ENCODE measurements around the gene TTC28.

TTC28 gene

DNA sequence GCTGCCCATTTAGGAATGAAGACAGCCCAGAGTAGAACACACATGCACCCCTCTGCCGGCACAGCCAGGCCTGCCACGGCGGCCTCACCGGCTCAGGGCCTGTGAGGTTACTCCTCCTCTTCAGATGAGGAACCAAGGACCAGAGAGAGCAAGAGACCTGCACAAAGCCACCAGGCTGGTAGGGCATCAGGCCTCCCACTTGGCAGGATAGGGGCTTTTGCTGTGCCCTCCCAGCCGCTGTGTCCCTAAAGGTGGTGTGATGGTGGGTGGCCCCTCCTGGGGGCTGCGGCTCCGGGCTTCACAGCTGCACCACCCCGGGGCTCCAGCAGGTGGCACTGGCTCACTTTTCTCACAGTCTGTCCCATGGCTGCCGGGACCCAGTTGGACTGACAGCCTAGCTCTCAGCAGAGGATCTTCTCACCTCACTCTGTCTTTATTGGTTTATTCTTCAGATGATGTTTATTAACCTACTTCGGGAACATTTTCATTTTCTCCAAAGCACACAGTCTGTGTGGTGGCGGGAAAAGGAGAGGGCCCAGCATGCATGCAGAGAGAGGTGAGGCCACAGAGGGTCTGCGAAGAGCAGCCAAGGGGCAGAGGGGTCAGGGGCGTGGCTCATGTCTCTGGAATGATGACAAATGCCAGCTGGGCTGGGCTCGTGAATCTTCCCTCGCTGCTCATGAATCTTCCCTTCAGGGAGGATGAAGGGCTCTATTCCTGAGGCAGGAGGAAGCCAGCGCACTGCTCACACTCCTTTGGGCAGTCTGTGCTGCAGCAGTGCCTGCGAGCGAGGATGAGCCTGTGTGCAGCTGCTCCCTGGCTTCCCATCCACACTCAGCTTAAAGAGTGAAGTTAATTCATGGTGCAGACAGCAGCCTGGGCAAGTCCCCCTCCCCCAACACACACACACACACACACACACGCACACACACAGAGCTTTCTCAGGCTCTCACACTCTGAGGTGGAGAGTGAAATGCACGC is 659.5 kb downstream of the TTC28 start:
- DNase-seq (ENCODE audit: low read depth): peak; percentile 28

DNA sequence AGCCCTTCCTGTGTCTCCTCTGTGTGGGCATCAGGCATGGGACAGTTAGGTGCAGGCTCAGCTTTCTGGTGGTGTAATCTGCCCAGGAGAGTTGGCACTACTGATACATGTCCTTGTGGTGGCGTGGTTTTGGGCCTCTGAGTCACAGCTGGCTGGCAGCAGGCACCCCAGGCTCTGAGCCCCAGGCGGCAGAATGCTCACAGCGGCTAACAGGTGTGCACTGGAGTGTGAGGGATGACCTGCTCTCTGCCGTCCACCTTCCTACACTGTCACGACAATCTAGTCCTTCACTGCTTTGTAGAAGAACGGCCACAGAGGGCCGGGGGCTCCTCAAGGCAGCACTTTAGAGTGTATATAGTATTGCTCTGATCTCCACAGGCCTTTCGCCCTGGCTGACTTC is 660.3 kb downstream of the TTC28 start:
- DNase-seq (ENCODE audit: low read depth): no peak

DNA sequence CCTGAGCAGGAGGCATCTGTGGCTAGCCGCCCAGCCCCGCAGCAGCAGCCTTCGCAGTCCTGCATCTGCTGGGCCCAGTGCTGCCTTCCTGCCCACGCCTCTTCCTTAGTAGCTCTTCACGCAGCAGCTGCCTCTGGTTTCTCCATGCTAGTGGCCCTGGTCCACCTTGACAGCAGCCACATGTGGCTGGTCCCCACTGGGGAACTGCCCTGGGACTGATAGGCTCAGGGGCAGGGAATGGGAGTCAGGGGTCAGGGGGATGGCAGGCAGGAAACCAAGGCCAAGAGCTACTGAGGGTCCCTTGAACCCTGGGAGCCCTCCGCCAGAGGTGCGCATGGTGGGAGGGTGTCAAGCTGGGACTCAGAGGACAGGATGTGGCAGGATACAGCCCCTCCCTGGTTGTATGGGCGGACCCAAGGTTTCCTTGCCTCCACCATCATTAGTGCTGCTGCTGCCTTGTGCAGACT is 661.1 kb downstream of the TTC28 start:
- no peak for DNase-seq (ENCODE audit: low read depth)

DNA sequence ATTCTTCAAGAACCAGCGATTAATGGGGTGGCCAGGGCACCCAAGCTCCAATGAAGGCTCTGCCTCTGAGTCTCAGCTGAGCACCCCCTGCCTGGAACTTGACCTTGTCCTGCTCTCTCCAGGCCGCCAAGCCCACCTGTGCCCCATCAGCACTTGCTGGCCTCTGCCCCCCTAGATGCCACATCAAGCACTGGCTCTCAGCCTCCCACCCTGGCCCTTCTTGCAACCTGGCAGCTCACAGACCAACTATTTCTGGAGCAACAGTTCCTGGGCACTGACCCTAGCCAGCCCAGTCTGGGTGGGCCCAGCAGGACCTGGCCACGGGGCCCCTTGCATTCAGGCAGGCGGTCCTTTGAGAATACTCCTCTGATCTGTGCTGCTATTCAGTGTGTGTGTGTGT is 661.8 kb downstream of the TTC28 start:
- DNase-seq (ENCODE audit: low read depth): no peak

DNA sequence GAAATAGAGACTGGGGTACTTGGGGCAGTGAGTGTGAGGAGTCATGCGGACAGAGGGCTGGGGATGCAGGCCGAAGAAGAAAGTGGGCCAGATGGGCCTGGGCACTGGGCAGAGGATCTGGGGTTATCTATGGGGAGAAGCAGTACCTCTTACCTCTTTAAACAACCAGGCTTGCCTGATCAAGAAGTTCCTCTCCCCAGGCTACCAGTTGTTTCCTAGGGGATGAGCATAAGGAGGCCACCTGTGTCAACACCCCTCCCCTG is 662.2 kb downstream of the TTC28 start:
- no peak for DNase-seq (ENCODE audit: low read depth)

DNA sequence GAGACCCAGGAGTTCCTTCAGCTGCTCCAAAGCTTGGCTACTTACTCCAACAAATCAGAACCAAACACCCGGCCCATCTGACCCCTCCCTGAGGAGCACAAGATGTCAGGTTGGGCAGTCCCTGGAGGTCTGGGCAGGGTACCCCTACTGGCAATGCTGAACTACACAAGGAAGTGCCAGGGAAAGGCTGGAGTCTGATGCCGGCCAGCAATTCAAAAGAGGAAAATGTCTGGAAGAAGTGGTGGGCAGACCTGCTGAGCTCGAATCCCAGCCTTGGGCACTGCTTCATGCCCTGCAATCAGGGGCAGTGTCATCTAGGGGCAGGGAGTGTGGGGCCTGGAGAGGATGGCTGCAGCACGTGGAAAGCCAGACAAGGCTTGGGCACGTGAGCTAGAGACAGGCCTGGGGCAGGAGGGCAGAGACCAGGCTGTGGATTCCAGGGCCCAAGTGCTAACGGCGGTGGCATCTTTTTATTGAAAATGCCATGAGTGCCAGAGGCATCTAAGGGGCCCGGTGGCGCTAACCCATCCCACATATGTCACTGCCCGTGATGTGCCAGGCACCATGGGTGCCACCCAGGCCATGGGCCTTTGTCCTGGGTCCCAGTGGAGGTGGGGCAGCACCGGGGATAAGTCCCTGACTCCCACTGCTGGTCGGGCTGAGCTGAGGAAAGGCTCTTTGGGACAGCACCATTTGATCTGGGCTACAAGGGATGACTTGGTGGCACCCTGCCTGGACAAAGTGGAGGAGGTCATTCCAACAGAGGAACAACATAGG is 662.7 kb downstream of the TTC28 start:
- no peak for DNase-seq (ENCODE audit: low read depth)

DNA sequence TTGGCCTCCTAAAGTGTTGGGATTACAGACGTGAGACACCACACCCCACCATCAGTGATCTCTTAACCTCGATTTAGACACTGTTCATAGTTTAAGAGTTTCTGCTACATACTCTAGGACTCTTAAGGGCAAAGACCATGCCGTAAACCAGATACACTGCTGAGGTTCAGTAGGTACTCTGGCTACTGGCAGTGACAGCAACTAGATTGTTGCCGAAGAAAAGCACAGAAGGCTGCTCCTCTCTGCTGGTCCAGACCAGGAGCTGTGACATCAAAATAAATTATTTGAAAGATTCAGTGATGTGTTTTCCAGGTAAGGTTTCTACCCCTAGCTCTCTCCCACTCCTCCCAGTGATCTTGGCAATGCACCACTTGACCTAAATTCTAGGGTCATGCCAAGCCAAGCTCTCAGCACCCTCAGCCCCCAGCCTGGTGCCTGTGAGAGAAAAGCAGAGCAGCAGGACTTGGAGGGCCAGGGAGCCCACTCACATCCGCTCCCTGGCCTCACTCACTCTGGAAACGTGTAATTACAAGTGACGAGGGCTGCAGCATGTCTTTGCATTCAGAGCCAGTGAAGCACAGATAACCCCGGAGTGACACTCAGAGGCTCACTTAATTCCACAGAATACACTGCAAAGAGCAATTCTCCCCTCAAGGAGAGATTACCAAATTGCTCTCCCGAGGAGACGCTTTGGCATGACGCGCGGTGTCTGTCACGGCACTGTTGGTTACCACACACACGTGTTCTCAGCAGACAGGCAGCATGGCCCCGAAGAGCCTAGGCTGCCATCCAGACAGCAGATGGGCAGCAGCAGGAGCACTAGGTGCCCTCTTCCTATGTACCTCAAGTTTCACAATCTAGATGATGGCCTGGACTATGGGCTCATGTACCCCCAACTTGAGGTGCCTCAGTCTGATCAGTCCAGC is 663.7 kb downstream of the TTC28 start:
- DNase-seq (ENCODE audit: low read depth): no peak

DNA sequence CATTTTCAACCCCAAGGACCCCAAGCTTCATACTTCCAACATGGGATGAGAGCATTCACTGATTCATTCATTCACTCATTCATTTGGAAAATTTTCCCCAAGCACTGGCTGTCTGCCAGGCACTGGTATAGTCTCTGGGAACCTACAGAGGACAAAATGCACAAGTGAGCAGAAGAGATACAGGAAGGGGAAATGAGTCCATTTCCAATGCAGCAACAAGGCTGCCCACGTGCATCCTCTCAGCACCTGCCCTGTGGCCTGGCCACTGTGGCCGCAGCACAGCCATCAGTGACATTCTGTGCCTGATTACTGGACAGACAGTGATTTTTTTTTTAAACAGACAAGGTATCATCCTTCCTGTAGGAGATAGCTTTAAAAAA is 664.6 kb downstream of the TTC28 start:
- DNase-seq (ENCODE audit: low read depth): no peak

DNA sequence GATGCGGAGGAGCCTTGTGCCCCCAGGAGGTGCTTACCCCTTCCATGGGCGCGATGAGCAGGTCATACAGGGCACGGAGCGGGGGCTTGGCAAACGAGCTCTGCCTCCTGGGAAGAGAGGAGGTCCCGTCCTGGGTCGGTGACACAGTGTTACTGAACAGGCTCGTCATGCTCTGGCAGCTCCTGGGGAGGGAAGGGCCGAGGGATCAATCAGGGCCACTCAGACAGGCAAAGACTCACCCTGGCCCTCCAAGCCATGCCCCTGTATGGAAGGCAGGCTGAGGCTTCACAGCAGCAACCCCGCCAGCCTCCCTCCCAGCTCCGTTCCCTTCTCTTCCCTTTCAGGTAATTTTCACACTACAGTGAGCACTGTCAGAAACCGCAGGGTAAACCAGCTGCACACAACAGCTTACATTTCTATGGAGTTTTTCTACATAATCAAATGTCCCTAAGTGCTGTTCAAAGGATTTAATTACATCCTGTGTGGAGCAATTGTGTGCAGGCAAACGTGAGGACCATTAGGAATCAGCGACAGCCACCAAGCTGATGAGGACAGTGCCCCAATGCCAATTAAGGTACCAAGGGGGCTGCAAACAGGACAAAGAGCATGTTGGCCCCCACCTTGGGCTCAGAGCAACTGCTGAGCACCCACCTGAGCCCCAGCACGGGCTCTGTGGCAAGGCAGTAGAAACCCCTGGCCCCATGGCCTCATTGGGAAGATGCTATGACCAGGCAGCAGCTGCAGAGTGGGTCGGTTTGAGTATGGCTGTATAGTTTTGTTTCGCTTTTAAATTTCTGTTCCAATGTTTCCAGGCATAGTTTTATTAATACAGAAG is 665.2 kb downstream of the TTC28 start:
- DNase-seq (ENCODE audit: low read depth): no peak

DNA sequence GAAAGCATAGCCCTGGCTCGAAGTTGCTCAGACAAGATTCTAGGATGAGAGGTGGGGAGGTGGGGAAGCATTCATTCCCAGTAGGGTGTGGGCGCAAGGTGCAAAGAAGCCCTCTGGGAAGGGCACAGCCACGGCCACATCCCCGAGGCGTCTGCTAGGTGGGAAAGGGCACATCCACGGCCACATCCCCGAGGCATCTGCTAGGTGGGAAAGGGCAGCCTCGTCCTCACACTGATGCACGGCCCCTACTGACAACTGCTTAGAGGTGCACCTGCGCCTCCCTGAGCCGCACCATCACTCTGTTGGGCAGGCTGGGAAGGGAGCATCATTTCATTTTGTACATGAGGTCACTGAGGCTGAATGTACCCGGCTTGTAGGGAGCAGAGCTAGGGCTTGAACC is 666.0 kb downstream of the TTC28 start:
- DNase-seq (ENCODE audit: low read depth): no peak

DNA sequence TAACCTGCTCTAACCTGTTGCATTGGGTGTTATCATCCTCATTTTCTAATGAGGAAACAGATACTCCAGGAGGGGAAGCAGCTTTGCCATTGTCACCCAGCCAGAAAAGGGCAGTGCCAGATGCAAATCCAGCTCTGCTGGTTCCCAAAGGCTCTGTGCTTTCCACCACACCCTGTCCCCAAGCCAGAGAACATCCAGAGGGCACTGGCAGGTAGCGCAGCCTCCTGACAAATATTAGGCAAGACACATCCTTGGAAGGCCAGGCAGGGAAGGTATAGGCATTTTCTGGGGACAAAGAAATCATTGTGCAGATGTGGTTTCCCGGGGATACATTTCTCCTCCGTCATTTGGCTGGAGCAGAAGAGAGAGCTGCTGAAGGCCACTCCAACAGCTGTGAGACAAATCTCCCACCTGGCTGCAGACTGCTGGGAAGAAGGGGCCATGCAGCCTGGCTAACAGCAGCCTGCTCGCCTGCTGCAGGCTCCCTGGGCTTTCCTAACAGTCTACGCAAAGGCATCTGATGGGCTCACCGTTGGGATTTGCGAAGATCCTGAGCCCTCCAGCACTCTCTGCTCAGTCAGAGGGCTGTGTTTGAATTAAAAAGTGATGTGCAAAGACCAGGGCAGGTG is 666.7 kb downstream of the TTC28 start:
- no peak for DNase-seq (ENCODE audit: low read depth)

DNA sequence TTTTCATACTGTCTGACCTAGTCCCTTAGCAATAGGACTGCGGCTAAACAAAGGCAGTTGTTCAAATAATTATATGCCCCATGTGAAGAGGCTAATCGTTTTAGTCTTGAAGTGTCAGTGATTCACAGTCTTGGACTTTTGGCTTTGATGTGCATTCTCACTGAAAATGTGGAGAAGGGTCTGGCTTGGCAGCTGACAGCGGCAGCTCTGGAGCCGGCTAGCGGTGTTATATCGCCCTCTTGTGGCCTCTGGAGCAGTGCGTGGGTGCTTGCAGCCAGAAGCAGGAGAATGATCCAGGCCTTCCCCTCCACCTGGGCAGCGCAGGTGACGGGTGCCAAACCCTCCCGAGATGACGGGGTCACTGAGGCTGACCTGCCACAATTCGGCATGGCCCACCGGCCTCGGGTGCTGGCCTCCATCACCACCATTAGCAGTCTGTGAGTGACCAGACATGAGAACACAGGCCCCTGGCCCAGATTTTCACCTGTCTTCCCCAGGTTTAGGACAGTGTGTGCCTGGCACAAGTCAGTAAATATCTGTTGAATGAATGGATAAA is 670.3 kb downstream of the TTC28 start:
- peak; percentile 47 for DNase-seq (ENCODE audit: low read depth)

DNA sequence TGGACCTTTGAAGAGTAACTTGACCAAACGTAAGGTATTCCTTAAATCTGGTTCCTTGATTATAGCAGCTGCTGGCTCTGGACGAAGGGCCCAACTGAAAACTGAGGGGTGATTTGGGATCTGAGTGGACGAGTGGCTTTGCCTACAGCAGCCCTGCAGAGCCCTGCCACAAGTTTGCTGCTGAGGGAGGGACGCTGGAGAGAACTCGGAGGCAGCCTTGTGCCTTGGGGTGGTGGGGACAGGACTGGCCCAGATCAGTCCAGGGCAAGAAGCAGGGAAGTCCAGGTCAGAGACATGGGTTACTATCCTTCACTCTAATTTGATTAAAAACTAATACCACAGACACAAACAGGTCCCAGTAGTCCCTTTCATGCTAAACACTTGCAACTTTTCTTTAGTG is 671.0 kb downstream of the TTC28 start:
- DNase-seq (ENCODE audit: low read depth): no peak

DNA sequence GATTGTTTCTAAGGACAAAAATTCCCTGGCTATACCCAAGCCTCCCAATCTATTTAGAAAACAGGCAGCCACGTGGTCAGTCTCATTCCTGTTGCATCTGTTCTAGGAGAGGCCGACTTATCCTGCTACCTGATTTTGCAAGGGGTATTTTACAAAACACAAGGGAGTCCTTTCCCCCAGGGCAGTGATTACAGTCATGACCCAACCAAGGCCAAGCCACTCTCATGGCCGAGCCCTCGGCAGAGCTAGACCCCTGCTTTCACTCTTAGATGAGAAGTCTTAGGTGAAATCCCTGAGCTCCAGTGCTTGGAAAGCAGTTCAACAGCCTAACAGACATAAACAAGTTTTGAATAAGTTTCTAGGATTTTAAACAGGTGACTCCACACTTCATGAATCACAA is 671.6 kb downstream of the TTC28 start:
- DNase-seq (ENCODE audit: low read depth): no peak

DNA sequence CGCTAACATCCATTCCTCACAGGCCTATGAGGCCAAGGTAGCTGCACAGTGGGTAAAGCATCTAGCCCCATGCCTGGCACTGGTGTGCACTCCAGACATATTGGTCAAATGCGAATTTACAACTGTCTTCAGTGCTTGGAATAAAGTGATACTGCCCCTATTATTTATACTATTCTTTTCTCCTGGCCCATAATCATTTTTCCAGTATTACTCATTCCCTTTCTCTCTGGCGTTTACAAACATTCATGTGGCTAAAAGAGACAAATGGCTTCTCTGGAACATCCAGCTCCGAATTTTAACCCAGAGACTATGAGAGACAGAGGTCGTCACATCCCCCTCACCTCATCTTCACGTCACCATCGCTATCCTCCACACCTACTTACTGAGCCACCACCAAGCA is 673.4 kb downstream of the TTC28 start:
- DNase-seq (ENCODE audit: low read depth): no peak

DNA sequence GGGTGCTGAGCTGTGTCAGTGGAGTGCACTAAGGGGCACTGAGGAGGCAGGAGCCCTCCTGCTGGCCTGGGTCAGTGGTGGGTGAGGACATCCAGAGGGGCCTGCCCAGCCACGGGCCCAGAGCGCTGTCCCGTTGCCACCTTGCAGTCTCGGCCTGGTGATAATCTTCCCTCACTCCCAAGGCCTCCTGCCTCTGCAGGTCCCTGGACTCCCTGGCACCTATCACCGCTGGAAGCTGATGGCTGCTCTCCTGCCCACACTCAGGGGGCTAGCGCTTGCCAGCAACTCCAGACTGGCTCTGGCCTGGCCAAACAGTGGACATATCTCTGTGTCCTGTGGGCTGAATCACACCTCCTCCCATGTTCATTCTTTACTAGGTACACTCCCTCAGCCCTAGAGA is 674.1 kb downstream of the TTC28 start:
- DNase-seq (ENCODE audit: low read depth): no peak

DNA sequence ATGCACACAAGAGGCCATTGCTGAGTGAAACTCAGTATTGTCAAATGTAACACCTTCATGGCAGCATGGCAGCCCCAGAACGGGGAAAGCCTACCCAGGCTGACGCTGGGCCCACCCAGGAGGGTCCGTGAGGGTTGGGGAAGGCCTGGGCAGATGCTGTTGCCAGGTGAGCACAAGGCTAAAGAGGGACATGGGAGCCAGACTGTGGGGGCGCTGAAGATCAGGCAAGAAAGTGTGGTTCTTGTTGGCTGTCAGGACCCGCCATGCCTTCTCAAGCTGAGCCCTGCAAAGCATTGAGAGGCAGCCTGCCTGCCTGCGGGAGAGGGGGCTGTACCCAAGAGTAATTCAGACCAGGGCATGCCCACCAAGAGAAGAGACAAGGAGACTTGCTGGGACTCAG is 675.6 kb downstream of the TTC28 start:
- DNase-seq (ENCODE audit: low read depth): no peak

DNA sequence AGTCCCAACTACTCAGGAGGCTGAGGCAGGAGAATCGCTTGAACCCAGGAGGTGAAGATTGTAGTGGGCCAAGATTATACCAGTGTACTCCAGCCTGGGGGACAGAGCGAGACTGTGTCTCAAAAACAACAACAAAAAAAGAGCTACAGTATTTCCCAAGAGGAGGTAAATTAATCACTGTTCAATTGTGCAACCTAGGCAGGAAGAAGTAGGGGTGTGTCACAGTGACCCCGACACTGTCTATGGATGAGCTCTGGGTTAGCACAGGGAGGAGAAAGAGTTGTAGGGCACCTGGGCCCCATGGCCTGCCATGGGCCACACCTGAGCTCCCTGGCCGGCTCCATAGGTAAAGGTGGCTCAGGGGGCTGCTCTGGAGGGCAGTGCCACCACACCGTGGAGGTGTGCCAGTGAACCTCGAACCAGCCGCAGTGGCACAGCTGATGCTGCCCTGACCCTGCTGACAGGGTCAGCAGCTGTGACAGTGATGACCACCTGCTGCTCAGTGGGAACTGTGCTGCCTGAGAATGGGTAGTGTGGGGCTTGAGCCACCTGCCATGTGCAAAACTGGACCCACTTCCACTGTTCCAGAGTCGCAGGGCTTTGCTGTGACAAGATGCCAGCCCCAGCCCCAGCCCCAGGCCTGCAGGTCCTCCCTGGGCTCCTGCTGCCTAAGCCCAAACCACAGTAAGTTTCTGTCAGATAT is 676.6 kb downstream of the TTC28 start:
- no peak for DNase-seq (ENCODE audit: low read depth)

DNA sequence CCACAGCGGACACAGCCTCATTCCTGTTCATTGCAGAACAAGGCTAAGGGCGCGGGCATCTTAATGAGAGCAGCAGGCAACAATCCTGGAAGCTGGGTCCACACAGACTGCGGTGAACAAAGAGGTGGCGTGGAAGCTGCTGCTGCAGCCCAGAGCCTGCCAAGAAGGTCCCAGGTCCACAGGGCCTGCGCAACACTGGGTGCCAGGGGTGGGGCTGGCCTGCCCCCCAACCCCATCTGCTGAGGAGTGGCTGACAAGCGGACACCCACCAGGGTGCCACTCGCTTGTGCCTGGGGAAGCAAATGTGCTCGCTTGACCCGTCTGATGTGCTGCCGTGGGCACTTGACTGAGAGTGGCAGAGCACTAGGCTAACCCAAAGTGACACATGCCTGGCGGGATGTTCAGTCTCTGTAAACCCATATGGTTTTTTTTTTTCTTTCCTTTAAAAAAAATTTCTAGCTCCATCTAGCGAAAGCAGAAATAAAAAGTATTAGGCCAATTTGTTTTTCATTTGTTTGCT is 677.4 kb downstream of the TTC28 start:
- DNase-seq (ENCODE audit: low read depth): no peak

Measured in activated T-helper 1 cell treated with Interleukin-2 at 50 U/mL for 16 hours (primary cell).